ENCODE results near the gene CSRP1.
"Not testable (repeated sequence)": the region's sequence is repeated elsewhere in the genome, so short reads cannot be mapped to it uniquely, and the experiment has no call there.

Gene CSRP1

DNA sequence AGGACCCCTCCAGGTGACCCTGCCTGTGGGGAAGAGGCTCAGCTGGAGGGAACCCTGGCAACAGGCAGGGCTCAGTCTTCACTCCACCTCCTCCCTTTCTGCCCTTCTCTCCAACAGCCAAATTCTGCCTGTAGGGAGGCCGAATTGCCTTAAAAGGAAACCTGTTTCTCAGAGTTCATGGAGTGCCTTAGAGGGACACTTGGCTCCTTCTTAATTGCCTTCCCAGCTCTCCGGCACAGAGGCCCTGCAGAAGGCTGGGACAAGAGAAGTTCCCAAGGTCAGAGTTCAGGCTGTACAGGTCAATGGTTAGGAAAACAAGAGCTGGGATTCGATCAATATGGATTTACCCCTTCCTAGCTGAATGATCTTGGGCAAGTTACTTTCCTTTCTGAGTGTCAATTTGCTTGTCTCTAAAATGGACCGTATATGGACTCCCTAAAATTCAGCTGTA, 6.2 kb downstream of the CSRP1 start:
- Mint-ChIP-seq H3K27ac (no peak overlapping the region), H3K9me3 (no peaks in the 10 kb centered on the region), H3K36me3 (ENCODE audit: low read depth) (peaks cover 4% of the 10 kb centered on the region), H3K4me3 (no peak overlapping the region), H3K4me1 (ENCODE audit: low read depth) (peaks cover 20% of the 10 kb centered on the region), H3K27me3 (ENCODE audit: low read depth) (no peaks in the 10 kb centered on the region)

DNA sequence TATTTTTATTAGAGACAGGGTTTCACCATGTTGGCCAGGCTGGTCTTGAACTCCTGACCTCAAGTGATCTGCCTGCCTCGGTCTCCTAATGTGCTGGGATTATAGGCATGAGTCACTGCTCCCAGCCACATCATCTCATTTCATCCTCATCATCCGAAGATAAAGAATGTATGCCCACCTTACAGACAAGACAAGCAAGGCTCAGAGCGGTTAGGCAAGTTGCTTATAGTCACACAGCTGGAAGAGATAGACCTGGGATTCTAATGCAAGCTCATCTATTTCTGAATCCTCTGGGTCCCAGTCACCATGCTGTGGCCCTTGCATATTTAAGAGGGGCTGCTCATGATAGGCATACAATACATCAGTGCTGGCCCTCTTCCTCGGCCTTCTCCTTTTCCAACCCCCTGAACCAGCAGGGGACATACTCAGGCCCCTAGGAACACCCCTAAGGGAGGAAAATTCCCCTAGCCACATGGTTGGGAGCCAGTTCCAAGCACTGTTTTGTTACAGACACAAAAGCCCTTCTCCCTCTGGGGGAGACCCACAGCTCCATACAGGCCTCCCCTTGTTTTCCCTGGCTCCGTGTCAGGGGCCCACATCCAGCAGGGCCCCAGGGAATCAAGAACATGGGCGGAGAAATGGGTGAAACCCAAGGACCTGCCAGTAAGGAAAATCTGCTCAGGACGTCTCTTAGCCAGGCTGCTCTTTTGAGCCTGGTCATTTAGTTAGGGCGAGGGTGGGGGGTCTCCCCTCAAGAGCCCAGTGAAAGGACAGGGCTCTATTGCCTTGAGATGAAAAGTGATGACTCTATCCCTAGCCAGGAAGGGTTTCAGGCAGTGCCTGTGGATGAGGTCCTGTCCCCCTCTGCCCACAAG, 6.9 kb downstream of the CSRP1 start:
- Mint-ChIP-seq H3K36me3 (ENCODE audit: low read depth) (peaks cover 9% of the 10 kb centered on the region), H3K27ac (no peak overlapping the region), H3K4me3 (no peak overlapping the region), H3K4me1 (ENCODE audit: low read depth) (peaks cover 14% of the 10 kb centered on the region), H3K9me3 (no peaks in the 10 kb centered on the region), H3K27me3 (ENCODE audit: low read depth) (no peaks in the 10 kb centered on the region)

DNA sequence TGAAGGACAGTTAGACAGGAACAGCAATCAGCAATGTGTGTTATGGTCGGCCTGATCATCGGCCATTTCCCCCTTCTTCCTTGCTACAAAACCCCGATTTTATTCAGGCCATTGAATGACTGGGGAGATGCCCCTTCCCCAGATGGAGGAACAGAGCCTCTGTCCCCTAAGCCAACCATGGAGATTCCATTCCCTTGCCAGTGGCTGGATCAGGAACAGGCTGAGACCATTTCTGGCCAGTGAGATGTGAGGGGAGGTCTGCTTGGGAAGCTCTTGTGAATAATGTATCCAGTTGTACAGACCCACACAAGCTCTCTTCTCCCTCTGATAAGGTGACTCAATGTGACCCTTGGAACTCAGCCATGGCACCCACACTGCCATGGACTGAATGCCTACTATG, 7.7 kb downstream of the CSRP1 start:
- Mint-ChIP-seq H3K36me3 (ENCODE audit: low read depth) (peaks cover 16% of the 10 kb centered on the region), H3K4me1 (ENCODE audit: low read depth) (peaks cover 11% of the 10 kb centered on the region), H3K9me3 (no peaks in the 10 kb centered on the region), H3K27me3 (ENCODE audit: low read depth) (no peaks in the 10 kb centered on the region), H3K27ac (no peak overlapping the region), H3K4me3 (no peak overlapping the region)

DNA sequence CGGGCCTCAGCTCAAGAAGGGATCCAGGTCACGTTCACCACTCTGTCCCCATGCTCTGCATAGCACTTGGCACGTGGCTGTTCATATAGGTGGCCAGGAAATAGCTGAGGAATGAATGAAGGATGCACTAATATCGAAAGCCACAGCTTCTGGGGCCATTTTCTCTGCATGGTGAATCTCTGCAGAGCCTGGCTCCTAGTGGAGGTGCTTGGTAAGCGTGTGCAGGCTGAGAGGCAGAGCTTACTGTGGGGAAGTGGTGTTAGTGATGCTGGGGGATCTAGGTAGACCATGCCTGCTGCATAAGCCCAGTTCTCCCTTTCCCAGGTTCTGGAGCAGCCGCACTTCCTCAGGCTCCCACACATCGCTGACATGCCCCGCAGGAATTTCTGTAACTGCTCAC, 8.3 kb downstream of the CSRP1 start:
- Mint-ChIP-seq H3K27me3 (ENCODE audit: low read depth) (no peaks in the 10 kb centered on the region), H3K27ac (no peak overlapping the region), H3K36me3 (ENCODE audit: low read depth) (peaks cover 21% of the 10 kb centered on the region), H3K4me1 (ENCODE audit: low read depth) (peaks cover 8% of the 10 kb centered on the region), H3K4me3 (no peak overlapping the region), H3K9me3 (no peaks in the 10 kb centered on the region)

DNA sequence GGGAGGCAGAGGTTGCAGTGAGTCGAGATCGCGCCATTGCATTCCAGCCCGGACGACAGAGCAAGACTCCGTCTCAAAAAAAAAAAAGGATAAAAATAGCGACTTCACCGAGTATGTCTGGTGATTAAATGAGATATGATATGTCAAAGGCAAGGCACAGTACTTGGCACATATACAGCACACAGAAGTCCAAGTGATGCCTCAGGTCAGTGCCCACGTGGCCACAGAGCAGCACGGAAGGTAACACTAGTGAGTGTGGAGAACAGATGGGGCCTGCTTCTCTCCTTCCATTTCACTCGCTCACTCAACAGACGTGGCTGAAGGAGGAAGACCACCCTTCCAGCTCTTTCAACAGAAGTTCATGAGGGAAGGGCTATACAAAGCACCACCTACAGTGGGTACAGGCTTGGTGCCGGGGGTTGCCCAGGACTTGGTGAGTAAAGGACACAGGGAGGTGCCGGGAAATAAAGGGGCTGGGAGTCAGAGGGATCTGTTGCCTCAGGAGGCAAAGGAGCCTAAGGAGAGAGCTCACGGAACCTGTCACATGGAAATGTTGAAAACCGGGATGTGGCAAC, 8.9 kb downstream of the CSRP1 start:
- no peaks in the 10 kb centered on the region for H3K27me3 Mint-ChIP-seq (ENCODE audit: low read depth)
- no peak overlapping the region for H3K27ac Mint-ChIP-seq
- H3K4me1 Mint-ChIP-seq (ENCODE audit: low read depth) = peaks cover 6% of the 10 kb centered on the region
- peaks cover 27% of the 10 kb centered on the region for H3K36me3 Mint-ChIP-seq (ENCODE audit: low read depth)
- H3K9me3 Mint-ChIP-seq = no peaks in the 10 kb centered on the region
- H3K4me3 Mint-ChIP-seq = no peak overlapping the region

GRCh38 chr1:201496296-201496690, 10.6 kb downstream of the CSRP1 start:
- Mint-ChIP-seq H3K4me1 (ENCODE audit: low read depth) (peaks cover 4% of the 10 kb centered on the region), H3K27me3 (ENCODE audit: low read depth) (no peaks in the 10 kb centered on the region), H3K27ac (no peak overlapping the region), H3K9me3 (no peaks in the 10 kb centered on the region), H3K4me3 (no peak overlapping the region), H3K36me3 (ENCODE audit: low read depth) (peaks cover 31% of the 10 kb centered on the region)

DNA sequence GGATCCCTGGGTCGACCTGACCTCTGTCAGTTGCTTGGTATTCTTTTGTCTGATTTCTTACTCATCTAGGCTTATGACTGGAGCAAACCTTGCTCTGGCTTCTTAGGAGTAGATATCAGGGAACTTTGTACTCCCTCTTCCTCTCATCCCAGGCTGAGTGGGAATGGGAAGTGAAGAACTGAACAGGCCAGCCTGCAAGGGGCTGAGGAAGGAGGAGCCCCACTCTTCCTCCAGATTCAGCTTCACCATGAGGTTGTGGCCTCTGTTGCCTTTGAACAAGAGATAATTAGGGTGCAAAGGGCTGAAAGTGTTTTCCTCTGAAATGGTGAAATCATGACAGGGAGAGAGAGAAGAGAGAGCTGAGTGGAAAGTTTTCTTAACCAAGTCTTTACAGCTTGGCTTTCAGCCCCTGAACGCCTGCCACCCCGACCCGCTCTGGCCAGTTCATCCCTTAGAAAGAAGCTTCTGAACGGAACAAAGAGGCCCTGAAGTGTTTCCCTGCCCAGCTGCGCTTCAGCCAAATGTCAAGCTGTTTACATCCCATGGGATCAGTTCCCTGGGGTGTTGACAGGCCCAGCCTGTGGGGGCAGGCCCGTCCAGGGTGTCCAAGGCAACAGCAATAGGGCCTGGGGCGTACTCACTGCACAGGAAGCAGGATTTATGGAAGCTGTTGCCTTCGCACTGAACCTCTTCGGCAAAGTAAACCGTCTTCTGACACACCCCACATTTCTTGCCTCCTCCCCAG, 11.2 kb downstream of the CSRP1 start:
- Mint-ChIP-seq H3K4me1 (ENCODE audit: low read depth) (peaks cover 7% of the 10 kb centered on the region), H3K27me3 (ENCODE audit: low read depth) (no peaks in the 10 kb centered on the region), H3K27ac (no peak overlapping the region), H3K9me3 (no peaks in the 10 kb centered on the region), H3K36me3 (ENCODE audit: low read depth) (peaks cover 31% of the 10 kb centered on the region), H3K4me3 (no peak overlapping the region)

GRCh38 chr1:201493757-201494617, 12.9 kb downstream of the CSRP1 start:
- peaks cover 36% of the 10 kb centered on the region for H3K36me3 Mint-ChIP-seq (ENCODE audit: low read depth)
- no peak overlapping the region for H3K27ac Mint-ChIP-seq
- H3K9me3 Mint-ChIP-seq = no peaks in the 10 kb centered on the region
- peaks cover 8% of the 10 kb centered on the region for H3K4me1 Mint-ChIP-seq (ENCODE audit: low read depth)
- no peaks in the 10 kb centered on the region for H3K27me3 Mint-ChIP-seq (ENCODE audit: low read depth)
- no peak overlapping the region for H3K4me3 Mint-ChIP-seq

- H3K27ac Mint-ChIP-seq; H3K4me1 Mint-ChIP-seq (ENCODE audit: low read depth); H3K4me3 Mint-ChIP-seq; H3K27me3 Mint-ChIP-seq (ENCODE audit: low read depth); H3K9me3 Mint-ChIP-seq: not testable (repeated sequence)
- peaks cover 44% of the 10 kb centered on the region for H3K36me3 Mint-ChIP-seq (ENCODE audit: low read depth)
Measured at GRCh38 chr1:201493026-201493656, 13.8 kb downstream of the CSRP1 start.

GRCh38 chr1:201491896-201492511, 14.9 kb downstream of the CSRP1 start:
- peaks cover 48% of the 10 kb centered on the region for H3K36me3 Mint-ChIP-seq (ENCODE audit: low read depth)

GRCh38 chr1:201490708-201491131, 16.2 kb downstream of the CSRP1 start:
- H3K4me1 Mint-ChIP-seq (ENCODE audit: low read depth) = peaks cover 15% of the 10 kb centered on the region
- H3K36me3 Mint-ChIP-seq (ENCODE audit: low read depth) = peaks cover 49% of the 10 kb centered on the region
- no peak overlapping the region for H3K27ac Mint-ChIP-seq
- no peaks in the 10 kb centered on the region for H3K9me3 Mint-ChIP-seq
- H3K4me3 Mint-ChIP-seq = no peak overlapping the region
- no peaks in the 10 kb centered on the region for H3K27me3 Mint-ChIP-seq (ENCODE audit: low read depth)

More at GRCh38 chr1:201491896-201492511, 14.9 kb downstream of the CSRP1 start:
- Mint-ChIP-seq H3K4me3 (no peak overlapping the region), H3K27me3 (ENCODE audit: low read depth) (no peaks in the 10 kb centered on the region), H3K9me3 (no peaks in the 10 kb centered on the region), H3K27ac (no peak overlapping the region), H3K4me1 (ENCODE audit: low read depth) (peaks cover 8% of the 10 kb centered on the region)

GRCh38 chr1:201489643-201490261, 17.2 kb downstream of the CSRP1 start:
- Mint-ChIP-seq H3K36me3 (ENCODE audit: low read depth) (peaks cover 45% of the 10 kb centered on the region), H3K4me3 (no peak overlapping the region)

More at GRCh38 chr1:201489643-201490261, 17.2 kb downstream of the CSRP1 start:
- Mint-ChIP-seq H3K27ac (no peak overlapping the region), H3K9me3 (no peaks in the 10 kb centered on the region), H3K4me1 (ENCODE audit: low read depth) (peaks cover 15% of the 10 kb centered on the region), H3K27me3 (ENCODE audit: low read depth) (no peaks in the 10 kb centered on the region)
